Stimulated activated CD8-positive, alpha-beta memory T cell treated with anti-CD3 and anti-CD28 coated beads, Interleukin-15, amount 100 ng/mL, for 24 hours (primary cell): ENCODE data around the gene NRG3.
"Not testable (repeated sequence)": the region's sequence is repeated elsewhere in the genome, so short reads cannot be mapped to it uniquely, and the experiment has no call there.

ENCODE experiments used
- DNase-seq: peaks from one replicate; pipeline ENCODE4 v3.0.0-alpha.2; 2020; ENCODE audit warnings: low read depth

NRG3 gene

GRCh38 chr10:82284180-82284579 is 409.2 kb downstream of the NRG3 start:
- DNase-seq, result no peak

- DNase-seq, result no peak
These were observed 413.5 kb downstream of the NRG3 start for GRCh38 chr10:82288461-82288881.

GRCh38 chr10:82289945-82290344 is 415.0 kb downstream of the NRG3 start:
- DNase-seq, result no peak

GRCh38 chr10:82294874-82295378 is 419.9 kb downstream of the NRG3 start:
- no peak for DNase-seq

GRCh38 chr10:82308641-82309040 is 433.6 kb downstream of the NRG3 start:
- no peak for DNase-seq

GRCh38 chr10:82310839-82311238 is 435.8 kb downstream of the NRG3 start:
- DNase-seq, result no peak

GRCh38 chr10:82313401-82313800 is 438.4 kb downstream of the NRG3 start:
- no peak for DNase-seq

- no peak for DNase-seq
These were observed 443.5 kb downstream of the NRG3 start for GRCh38 chr10:82318534-82318933.

- DNase-seq, result no peak
These were observed 444.1 kb downstream of the NRG3 start for GRCh38 chr10:82319074-82319473.

- DNase-seq, result no peak
These were observed 444.6 kb downstream of the NRG3 start for GRCh38 chr10:82319562-82319961.

- DNase-seq, result no peak
These were observed 446.7 kb downstream of the NRG3 start for GRCh38 chr10:82321724-82322123.

- DNase-seq, result no peak
These were observed 456.7 kb downstream of the NRG3 start for GRCh38 chr10:82331716-82332115.

- no peak for DNase-seq
These were observed 460.8 kb downstream of the NRG3 start for GRCh38 chr10:82335831-82336230.

GRCh38 chr10:82340166-82340565 is 465.2 kb downstream of the NRG3 start:
- no peak for DNase-seq

- DNase-seq, result not testable (repeated sequence)
These were observed 474.6 kb downstream of the NRG3 start for GRCh38 chr10:82349590-82349989.

- no peak for DNase-seq
These were observed 478.4 kb downstream of the NRG3 start for GRCh38 chr10:82353381-82353780.

- DNase-seq, result no peak
These were observed 483.6 kb downstream of the NRG3 start for GRCh38 chr10:82358486-82359099.

- no peak for DNase-seq
These were observed 486.3 kb downstream of the NRG3 start for GRCh38 chr10:82361256-82361655.

GRCh38 chr10:82377608-82378007 is 502.6 kb downstream of the NRG3 start:
- DNase-seq, result no peak

- no peak for DNase-seq
These were observed 503.2 kb downstream of the NRG3 start for GRCh38 chr10:82378146-82378545.

- no peak for DNase-seq
These were observed 508.4 kb downstream of the NRG3 start for GRCh38 chr10:82383350-82383749.

- DNase-seq, result no peak
These were observed 516.1 kb downstream of the NRG3 start for GRCh38 chr10:82390866-82391658.

- DNase-seq, result no peak
These were observed 517.0 kb downstream of the NRG3 start for GRCh38 chr10:82391971-82392370.

GRCh38 chr10:82392533-82392932 is 517.5 kb downstream of the NRG3 start:
- DNase-seq, result no peak
